ENCODE measurements around the gene OR9A2. TPM values are rescaled to one million over a fixed set of nuclear protein-coding genes. Genes with fewer than 3 reads are reported as not detected.

Gene OR9A2
- total and polyA plus RNA-seq, 10 of the 15 experiments (the other 5 are each of a cell fraction or from before 2014, with no cell fraction given) = not detected

GRCh38 chr7:142998966-142999365 is 28.0 kb downstream of the OR9A2 start:
- Histone ChIP-seq H3K4me2 (ENCODE audit: control insufficient read depth, insufficient read depth) (no peak overlapping the region), H3K4me3 (no peak overlapping the region), H3K9ac (ENCODE audit: control insufficient read depth, insufficient read depth, low read length) (no peak overlapping the region), H4K20me1 (ENCODE audit: control insufficient read depth, insufficient read depth) (no peaks in the 10 kb centered on the region), H3K4me1 (ENCODE audit: control insufficient read depth, insufficient read depth, low read length) (no peaks in the 10 kb centered on the region), H2AFZ (ENCODE audit: control insufficient read depth, low read depth, low read length) (no peak overlapping the region), H3K79me2 (ENCODE audit: control insufficient read depth, insufficient read depth, low read length) (no peaks in the 10 kb centered on the region), H3K27ac (ENCODE audit: control insufficient read depth, insufficient read depth) (no peak overlapping the region), H3K36me3 (ENCODE audit: control insufficient read depth in 2 of 2, insufficient read depth in 2 of 2, low read length in 1 of 2) (no peaks in the 10 kb centered on the region), H3K27me3 (replicated peaks in 1 of 2; ENCODE audit: control insufficient read depth in 2 of 2, insufficient read depth in 2 of 2, low read length in 1 of 2) (no peaks in the 10 kb centered on the region), H3K9me3 (replicated peaks; ENCODE audit: control insufficient read depth, insufficient read depth, low read length) (no peaks in the 10 kb centered on the region; the same call in 2 of the 3 replicates)
- no peak for ATAC-seq
- in situ Hi-C loops (cut with MboI) = no loop called here
- intact Hi-C loops (cut with micrococcal nuclease; ENCODE audit: unreplicated experiment) = no loop called here
- RAD21 ChIA-PET (ENCODE audit: unreplicated experiment) = interaction anchor here (0.8 to 2.2 kb wide), 4 partner anchors 126 to 367 kb away, joined by 3 to 11 read pairs (median 4); no protein-coding TSS in a partner anchor
- SMC1A ChIA-PET (ENCODE audit: uncharacterized antibody, unreplicated experiment) = interaction anchor here (1.8 to 11.6 kb wide), 4 partner anchors 9 to 218 kb away, joined by 4 to 191 read pairs (median 22); no protein-coding TSS in a partner anchor
- BruUV-seq (replicated peaks) = no TSS peak
- CTCF ChIA-PET = interaction anchor here (0.8 to 19.2 kb wide), 10 partner anchors 10 to 464 kb away, joined by 3 to 434 read pairs (median 4); partner anchors contain the start of gene TAS2R40
- POLR2A ChIA-PET = no interaction called here
- no peak for DNase-seq (ENCODE audit: low read depth, low spot score)
- WGBS (ENCODE audit: insufficient coverage, insufficient replicate concordance, low lambda C conversion rate, missing lambda C conversion rate) = 67% methylated on average over 6 of the region's 6 CpGs
- FAIRE-seq = no peak
- no peak for TF ChIP-seq CEBPZ (IDR thresholded peaks at IDR 0.05; ENCODE audit: low read depth, low read length)
- no peak for TF ChIP-seq CBFB (IDR thresholded peaks at IDR 0.05; ENCODE audit: low read depth)
- no peak for TF ChIP-seq CHD1 (IDR thresholded peaks at IDR 0.05; ENCODE audit: low read depth, low read length)
- TF ChIP-seq, protein P1, sequence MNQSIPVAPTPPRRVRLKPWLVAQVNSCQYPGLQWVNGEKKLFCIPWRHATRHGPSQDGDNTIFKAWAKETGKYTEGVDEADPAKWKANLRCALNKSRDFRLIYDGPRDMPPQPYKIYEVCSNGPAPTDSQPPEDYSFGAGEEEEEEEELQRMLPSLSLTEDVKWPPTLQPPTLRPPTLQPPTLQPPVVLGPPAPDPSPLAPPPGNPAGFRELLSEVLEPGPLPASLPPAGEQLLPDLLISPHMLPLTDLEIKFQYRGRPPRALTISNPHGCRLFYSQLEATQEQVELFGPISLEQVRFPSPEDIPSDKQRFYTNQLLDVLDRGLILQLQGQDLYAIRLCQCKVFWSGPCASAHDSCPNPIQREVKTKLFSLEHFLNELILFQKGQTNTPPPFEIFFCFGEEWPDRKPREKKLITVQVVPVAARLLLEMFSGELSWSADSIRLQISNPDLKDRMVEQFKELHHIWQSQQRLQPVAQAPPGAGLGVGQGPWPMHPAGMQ (IDR thresholded peaks at IDR 0.05; ENCODE audit: borderline replicate concordance) = no peak
- no peak for TF ChIP-seq RCOR1 (conservative IDR thresholded peaks at IDR 0.05; ENCODE audit: low read depth, low read length)
- TF ChIP-seq NFIC (IDR thresholded peaks at IDR 0.05; ENCODE audit: low read depth, low read length) = no peak
- TF ChIP-seq CBX3 (IDR thresholded peaks at IDR 0.05; ENCODE audit: borderline replicate concordance, low read depth) = no peak
- TF ChIP-seq, protein P2, sequence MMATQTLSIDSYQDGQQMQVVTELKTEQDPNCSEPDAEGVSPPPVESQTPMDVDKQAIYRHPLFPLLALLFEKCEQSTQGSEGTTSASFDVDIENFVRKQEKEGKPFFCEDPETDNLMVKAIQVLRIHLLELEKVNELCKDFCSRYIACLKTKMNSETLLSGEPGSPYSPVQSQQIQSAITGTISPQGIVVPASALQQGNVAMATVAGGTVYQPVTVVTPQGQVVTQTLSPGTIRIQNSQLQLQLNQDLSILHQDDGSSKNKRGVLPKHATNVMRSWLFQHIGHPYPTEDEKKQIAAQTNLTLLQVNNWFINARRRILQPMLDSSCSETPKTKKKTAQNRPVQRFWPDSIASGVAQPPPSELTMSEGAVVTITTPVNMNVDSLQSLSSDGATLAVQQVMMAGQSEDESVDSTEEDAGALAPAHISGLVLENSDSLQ (IDR thresholded peaks at IDR 0.05) = no peak
- no peak for TF ChIP-seq RUNX3 (IDR thresholded peaks at IDR 0.05; ENCODE audit: low read length)
- no peak for TF ChIP-seq PML (IDR thresholded peaks at IDR 0.05; ENCODE audit: low read length)
- TF ChIP-seq, protein P3, sequence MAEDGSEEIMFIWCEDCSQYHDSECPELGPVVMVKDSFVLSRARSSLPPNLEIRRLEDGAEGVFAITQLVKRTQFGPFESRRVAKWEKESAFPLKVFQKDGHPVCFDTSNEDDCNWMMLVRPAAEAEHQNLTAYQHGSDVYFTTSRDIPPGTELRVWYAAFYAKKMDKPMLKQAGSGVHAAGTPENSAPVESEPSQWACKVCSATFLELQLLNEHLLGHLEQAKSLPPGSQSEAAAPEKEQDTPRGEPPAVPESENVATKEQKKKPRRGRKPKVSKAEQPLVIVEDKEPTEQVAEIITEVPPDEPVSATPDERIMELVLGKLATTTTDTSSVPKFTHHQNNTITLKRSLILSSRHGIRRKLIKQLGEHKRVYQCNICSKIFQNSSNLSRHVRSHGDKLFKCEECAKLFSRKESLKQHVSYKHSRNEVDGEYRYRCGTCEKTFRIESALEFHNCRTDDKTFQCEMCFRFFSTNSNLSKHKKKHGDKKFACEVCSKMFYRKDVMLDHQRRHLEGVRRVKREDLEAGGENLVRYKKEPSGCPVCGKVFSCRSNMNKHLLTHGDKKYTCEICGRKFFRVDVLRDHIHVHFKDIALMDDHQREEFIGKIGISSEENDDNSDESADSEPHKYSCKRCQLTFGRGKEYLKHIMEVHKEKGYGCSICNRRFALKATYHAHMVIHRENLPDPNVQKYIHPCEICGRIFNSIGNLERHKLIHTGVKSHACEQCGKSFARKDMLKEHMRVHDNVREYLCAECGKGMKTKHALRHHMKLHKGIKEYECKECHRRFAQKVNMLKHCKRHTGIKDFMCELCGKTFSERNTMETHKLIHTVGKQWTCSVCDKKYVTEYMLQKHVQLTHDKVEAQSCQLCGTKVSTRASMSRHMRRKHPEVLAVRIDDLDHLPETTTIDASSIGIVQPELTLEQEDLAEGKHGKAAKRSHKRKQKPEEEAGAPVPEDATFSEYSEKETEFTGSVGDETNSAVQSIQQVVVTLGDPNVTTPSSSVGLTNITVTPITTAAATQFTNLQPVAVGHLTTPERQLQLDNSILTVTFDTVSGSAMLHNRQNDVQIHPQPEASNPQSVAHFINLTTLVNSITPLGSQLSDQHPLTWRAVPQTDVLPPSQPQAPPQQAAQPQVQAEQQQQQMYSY (CRISPR knock-in tag; IDR thresholded peaks at IDR 0.05) = no peak
- no peak for TF ChIP-seq TCF3 (IDR thresholded peaks at IDR 0.05; ENCODE audit: borderline replicate concordance, insufficient read depth, low read depth, low read length)
- no peak for TF ChIP-seq GATAD2B (conservative IDR thresholded peaks at IDR 0.05; ENCODE audit: low read depth)
- TF ChIP-seq, protein P4, sequence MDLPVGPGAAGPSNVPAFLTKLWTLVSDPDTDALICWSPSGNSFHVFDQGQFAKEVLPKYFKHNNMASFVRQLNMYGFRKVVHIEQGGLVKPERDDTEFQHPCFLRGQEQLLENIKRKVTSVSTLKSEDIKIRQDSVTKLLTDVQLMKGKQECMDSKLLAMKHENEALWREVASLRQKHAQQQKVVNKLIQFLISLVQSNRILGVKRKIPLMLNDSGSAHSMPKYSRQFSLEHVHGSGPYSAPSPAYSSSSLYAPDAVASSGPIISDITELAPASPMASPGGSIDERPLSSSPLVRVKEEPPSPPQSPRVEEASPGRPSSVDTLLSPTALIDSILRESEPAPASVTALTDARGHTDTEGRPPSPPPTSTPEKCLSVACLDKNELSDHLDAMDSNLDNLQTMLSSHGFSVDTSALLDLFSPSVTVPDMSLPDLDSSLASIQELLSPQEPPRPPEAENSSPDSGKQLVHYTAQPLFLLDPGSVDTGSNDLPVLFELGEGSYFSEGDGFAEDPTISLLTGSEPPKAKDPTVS (IDR thresholded peaks at IDR 0.05; ENCODE audit: low read depth, low read length) = no peak
